HepG2 (cell line): Measurements from ENCODE around the gene LYPD6. TPM values are rescaled to one million over a fixed set of nuclear protein-coding genes. Genes with fewer than 3 reads are reported as not detected.

ENCODE experiments used
- ATAC-seq: fragments of 200-7000 bp; cut with Tn5 transposase; 3 replicates; pipeline ENCODE4 v1.9.1; 2020; ENCODE audit warnings: mild to moderate bottlenecking, moderate library complexity
- BruUV-seq: library from RNA; stranded (reverse); fragments of 400-500 nt; replicated peaks from 2 replicates; lab custom pipeline; 2021; lab: Mats Ljungman, UMichigan
- CTCF ChIA-PET: fragments of 300-600 bp; formaldehyde crosslinking; extraction: SDS; loops from one replicate; lab custom pipeline; 2021; ENCODE audit warnings: low total read pairs, inconsistent platforms, low intra/inter-chr PET ratio; lab: Yijun Ruan, JAX
- POLR2A ChIA-PET: fragments of 350-600 bp; sonication (Branson Sonifier 250); formaldehyde crosslinking; loops from one replicate; lab custom pipeline; 2020; ENCODE audit warnings: antibody characterized with exemption, inconsistent platforms; lab: Yijun Ruan, JAX
- DNase-seq: peaks from one replicate; pipeline ENCODE4 v3.0.0-alpha.2; 2015; ENCODE audit warnings: low spot score
- FAIRE-seq: peaks from 3 replicates; lab custom pipeline; 2011; peaks lifted over from hg19 to GRCh38; lab: Jason Lieb, UNC
- H2AFZ ChIP-seq: one replicate; pipeline ENCODE4 v1.6.1; 2011; ENCODE audit warnings: low read length, inconsistent platforms
- H3K27ac ChIP-seq: fragments of 300-600 bp; 3 replicates; pipeline ENCODE4 v1.8.0; 2011; ENCODE audit warnings: mixed run types, mild to moderate bottlenecking, mixed read lengths, low read length, inconsistent platforms; ENCODE audit not compliant: insufficient read depth; ENCODE audit errors: extremely low read length
- H3K27me3 ChIP-seq, 2 experiments: fragments of 200-600 bp in 1 of 2; 2 replicates in 1 of 2; 3 replicates in 1 of 2; pipeline versions ENCODE4 v1.6.0 to v1.8.0; 2011; ENCODE audit warnings: low read length in 2 of 2, mild to moderate bottlenecking in 2 of 2, moderate library complexity in 2 of 2, inconsistent platforms in 1 of 2; ENCODE audit not compliant: insufficient read depth in 2 of 2, control insufficient read depth in 1 of 2
- H3K36me3 ChIP-seq, 2 experiments: fragments of 200-600 bp in 1 of 2; replicated peaks in 1 of 2; 2 replicates in 1 of 2; 3 replicates in 1 of 2; pipeline versions ENCODE4 v1.5.1 to v1.8.0; 2011; ENCODE audit warnings: low read length in 2 of 2, inconsistent platforms in 1 of 2; ENCODE audit not compliant: insufficient read depth in 2 of 2, control insufficient read depth in 1 of 2
- H3K4me1 ChIP-seq: 2 replicates; pipeline ENCODE4 v1.5.1; 2012; ENCODE audit warnings: low read length, inconsistent platforms; ENCODE audit not compliant: insufficient read depth
- H3K4me2 ChIP-seq: 2 replicates; pipeline ENCODE4 v1.6.0; 2011; ENCODE audit warnings: low read depth, low read length, inconsistent platforms
- H3K4me3 ChIP-seq, 3 experiments: fragments of 200-600 bp in 1 of 3; sonication (generic), shearing (Covaris generic) in 1 of 3; replicated peaks in 1 of 3; 2 replicates each; pipeline ENCODE4 v1.5.1; 2011 to 2016; ENCODE audit warnings: low read length in 3 of 3, inconsistent platforms in 2 of 3, low read depth in 2 of 3, mild to moderate bottlenecking in 2 of 3, control low read depth in 1 of 3, mixed read lengths in 1 of 3; ENCODE audit not compliant: insufficient read depth in 1 of 3
- H3K79me2 ChIP-seq: one replicate; pipeline ENCODE4 v1.6.1; 2011; ENCODE audit warnings: low read length, inconsistent platforms; ENCODE audit not compliant: insufficient read depth
- H3K9ac ChIP-seq: 2 replicates; pipeline ENCODE4 v1.6.0; 2011; ENCODE audit warnings: mild to moderate bottlenecking, low read depth, low read length, inconsistent platforms; ENCODE audit not compliant: insufficient read depth
- H3K9me3 ChIP-seq: 2 replicates; pipeline ENCODE4 v1.5.1; 2012; ENCODE audit warnings: mild to moderate bottlenecking, low read length
- H4K20me1 ChIP-seq: 2 replicates; pipeline ENCODE4 v1.6.0; 2011; ENCODE audit warnings: inconsistent platforms, mild to moderate bottlenecking, low read length, moderate library complexity; ENCODE audit not compliant: insufficient read depth
- BATF2 ChIP-seq: sonication (generic); formaldehyde crosslinking; IDR thresholded peaks from 2 replicates; pipeline ENCODE4 v1.8.0; 2022; ENCODE audit warnings: mild to moderate bottlenecking, missing genetic modification reagents, moderate library complexity
- ELF4 ChIP-seq: sonication (generic); formaldehyde crosslinking; IDR thresholded peaks from 2 replicates; pipeline ENCODE4 v1.5.0; 2020; ENCODE audit warnings: missing genetic modification reagents, mild to moderate bottlenecking, moderate library complexity, borderline replicate concordance
- EP300 ChIP-seq, 3 experiments: sonication (generic) in 1 of 3; formaldehyde crosslinking in 1 of 3; IDR thresholded peaks; 2 replicates each; pipeline versions ENCODE4 v1.5.1 to v1.6.1; 2011 to 2020; ENCODE audit warnings: low read depth in 2 of 3, low read length in 2 of 3, borderline replicate concordance in 1 of 3, improper control_type of control experiment in 1 of 3, mild to moderate bottlenecking in 1 of 3, missing genetic modification reagents in 1 of 3, moderate library complexity in 1 of 3
- KLF15 ChIP-seq: sonication (generic); formaldehyde crosslinking; IDR thresholded peaks from 2 replicates; pipeline ENCODE4 v1.8.1; 2023; ENCODE audit warnings: borderline replicate concordance, mild to moderate bottlenecking, inconsistent platforms, missing genetic modification reagents, mixed read lengths
- NONO ChIP-seq, 2 experiments: fragments of 450-650 bp in 1 of 2; sonication (generic) in 1 of 2; formaldehyde crosslinking in 1 of 2; IDR thresholded peaks in 1 of 2; conservative IDR thresholded peaks in 1 of 2; 2 replicates each; pipeline versions ENCODE4 v1.6.1 to v1.8.0; 2017 to 2022; ENCODE audit warnings: mild to moderate bottlenecking in 1 of 2, missing genetic modification reagents in 1 of 2, moderate library complexity in 1 of 2
- NR2C2 ChIP-seq: sonication (generic); formaldehyde crosslinking; IDR thresholded peaks from 2 replicates; pipeline ENCODE4 v1.4.0; 2020; ENCODE audit warnings: missing genetic modification reagents, mild to moderate bottlenecking, moderate library complexity, borderline replicate concordance
- NR2F6 ChIP-seq, 2 experiments: IDR thresholded peaks; 2 replicates each; pipeline ENCODE4 v1.6.1; 2016; ENCODE audit warnings: antibody characterized with exemption in 1 of 2, mild to moderate bottlenecking in 1 of 2
- TARDBP ChIP-seq: sonication (generic); formaldehyde crosslinking; IDR thresholded peaks from 2 replicates; pipeline ENCODE4 v1.8.0; 2022; ENCODE audit warnings: mild to moderate bottlenecking, missing genetic modification reagents
- ZBTB10 ChIP-seq: sonication (generic); formaldehyde crosslinking; IDR thresholded peaks from 2 replicates; pipeline ENCODE4 v1.4.0; 2020; ENCODE audit warnings: missing genetic modification reagents, borderline replicate concordance
- ZBTB38 ChIP-seq: sonication (generic); formaldehyde crosslinking; IDR thresholded peaks from 2 replicates; pipeline ENCODE4 v1.5.1; 2020; ENCODE audit warnings: mild to moderate bottlenecking, missing genetic modification reagents
- ZNF567 ChIP-seq: sonication (generic); formaldehyde crosslinking; IDR thresholded peaks from 2 replicates; pipeline ENCODE4 v1.8.1; 2023; ENCODE audit warnings: mild to moderate bottlenecking, missing genetic modification reagents, borderline replicate concordance
- ZNF629 ChIP-seq: sonication (generic); formaldehyde crosslinking; conservative IDR thresholded peaks from 2 replicates; pipeline ENCODE4 v1.5.0; 2020; ENCODE audit warnings: missing genetic modification reagents
- ZNF660 ChIP-seq: sonication (generic); formaldehyde crosslinking; IDR thresholded peaks from 2 replicates; pipeline ENCODE4 v1.5.1; 2020; ENCODE audit warnings: mild to moderate bottlenecking, low read depth, missing genetic modification reagents, borderline replicate concordance
- ZNF672 ChIP-seq: sonication (generic); formaldehyde crosslinking; IDR thresholded peaks from 2 replicates; pipeline ENCODE4 v1.8.1; 2022; ENCODE audit warnings: missing genetic modification reagents
- ZNF766 ChIP-seq: sonication (generic); formaldehyde crosslinking; IDR thresholded peaks from 2 replicates; pipeline ENCODE4 v1.5.0; 2020; ENCODE audit warnings: missing genetic modification reagents, borderline replicate concordance
- ZNF841 ChIP-seq: sonication (generic); formaldehyde crosslinking; IDR thresholded peaks from 2 replicates; pipeline ENCODE4 v1.8.1; 2023; ENCODE audit warnings: missing genetic modification reagents, borderline replicate concordance
- ZSCAN30 ChIP-seq: sonication (generic); formaldehyde crosslinking; IDR thresholded peaks from 2 replicates; pipeline ENCODE4 v1.5.0; 2020; ENCODE audit warnings: mild to moderate bottlenecking, missing genetic modification reagents
- WGBS: methylation state at CpG from one replicate; pipeline ENCODE4 v1.1.6; 2017; ENCODE audit warnings: low lambda C conversion rate; 5-methylcytosine and 5-hydroxymethylcytosine counted together
- in situ Hi-C: cut with HindIII; loops from 2 replicates; pipeline ENCODE4 v1.10.0; 2017; ENCODE audit warnings: low pct_unique_long_range_greater_than_20kb; ENCODE audit not compliant: extremely low pct_ligation_motif_present
- intact Hi-C: fragments of 100-400 bp; cut with micrococcal nuclease; formaldehyde crosslinking; loops from one replicate; pipeline ENCODE4 v1.10.0; 2022; ENCODE audit not compliant: unreplicated experiment
- polyA plus RNA-seq, 8 experiments: library from polyadenylated mRNA; depleted of rRNA in 3 of 8; stranded (reverse) in 7 of 8; unstranded in 1 of 8; fragments of >200 nt; fragmentation: Illumina TruSeq in 4 of 8; extraction: Trizol in 4 of 8; gene quantifications; 2 replicates each; pipeline versions ENCODE4 v1.2.1 to v1.2.3, GENCODE V29; 2011 to 2016; ENCODE audit warnings: low read depth in 4 of 8, missing spikeins in 1 of 8, mixed read lengths in 1 of 8; ENCODE audit not compliant: insufficient read depth in 1 of 8
- total RNA-seq, 5 experiments: library from RNA; depleted of rRNA; stranded (reverse); fragments of >200 nt; fragmentation: Illumina TruSeq; extraction: Trizol; gene quantifications; 2 replicates each; pipeline ENCODE4 v1.2.3, GENCODE V29; 2016; ENCODE audit warnings: low read depth in 1 of 5

The LYPD6 gene
- total and polyA plus RNA-seq, 2 of the 13 experiments (the other 11 are each of a cell fraction or from before 2014, with no cell fraction given) = 0.01 to 0.07 TPM

- POLR2A ChIA-PET = no interaction called here
- Histone ChIP-seq H3K36me3 (no peaks in the 10 kb centered on the region), H3K4me3 (no peak overlapping the region), H3K4me2 (no peak overlapping the region), H3K27ac (no peak overlapping the region), H3K9ac (no peak overlapping the region), H3K4me1 (no peaks in the 10 kb centered on the region), H4K20me1 (no peaks in the 10 kb centered on the region), H3K27me3 (no peaks in the 10 kb centered on the region), H2AFZ (no peak overlapping the region), H3K9me3 (no peaks in the 10 kb centered on the region), H3K79me2 (no peaks in the 10 kb centered on the region)
- intact Hi-C loops = no loop called here
- TF ChIP-seq BATF2 (CRISPR knock-in tag) (no peak), EP300 (IDR thresholded peaks at IDR 0.05; ENCODE audit: low read depth in 2 of 2, low read length in 2 of 2) (no peak), EP300 (CRISPR knock-in tag; IDR thresholded peaks at IDR 0.05; ENCODE audit: borderline replicate concordance) (no peak), NONO (IDR thresholded peaks at IDR 0.05) (no peak), NONO (CRISPR knock-in tag; conservative IDR thresholded peaks at IDR 0.05) (no peak), ZNF766 (CRISPR knock-in tag) (no peak), TARDBP (no peak), ZNF841 (CRISPR knock-in tag) (no peak), NR2F6 (IDR thresholded peaks at IDR 0.05) (no peak), NR2F6 (CRISPR knock-in tag; IDR thresholded peaks at IDR 0.05) (no peak), ZBTB10 (no peak), ZBTB38 (CRISPR knock-in tag) (no peak), NR2C2 (CRISPR knock-in tag) (no peak), KLF15 (CRISPR knock-in tag) (no peak), ZNF672 (CRISPR knock-in tag) (no peak), ZSCAN30 (no peak), ELF4 (CRISPR knock-in tag) (no peak), ZNF567 (no peak), ZNF629 (CRISPR knock-in tag) (no peak), ZNF660 (CRISPR knock-in tag) (no peak)
- in situ Hi-C loops = no loop called here
- CTCF ChIA-PET = no interaction called here
- BruUV-seq = no TSS peak
- no peak for FAIRE-seq
- ATAC-seq = no peak
- DNase-seq = no peak
- 0% methylated on average over 1 of the region's 1 CpG for WGBS
Measured at GRCh38 chr2:149473068-149473467, 142.7 kb downstream of the LYPD6 start.
